HG03469 (cell line): ENCODE measurements around the gene TSPAN15.
A peak's percentile ranks its signal among the peaks of the same experiment; 100 is the strongest.

Experiments used
- ATAC-seq: cut with Tn5 transposase; IDR thresholded peaks from one replicate; pipeline ENCODE4 v1.9.1; 2021; ENCODE audit warnings: mild to moderate bottlenecking, moderate library complexity, moderate number of reproducible peaks; ENCODE audit not compliant: unreplicated experiment

TSPAN15 gene

GRCh38 chr10:69451209-69451783 lies at the start of gene TSPAN15:
Gene TSPAN15 (plus strand): TSS chr10:69451465. CDS start chr10:69451595, 130 bp downstream.
- ATAC-seq = peak; percentile 72

- ATAC-seq = no peak
Observed at GRCh38 chr10:69402386-69402785, 48.9 kb upstream of the TSPAN15 start.

- no peak for ATAC-seq
Observed at GRCh38 chr10:69403066-69403465, 48.2 kb upstream of the TSPAN15 start.

GRCh38 chr10:69403519-69403918 lies 47.7 kb upstream of the TSPAN15 start:
- ATAC-seq = no peak

- no peak for ATAC-seq
Observed at GRCh38 chr10:69404786-69405185, 46.5 kb upstream of the TSPAN15 start.

- no peak for ATAC-seq
Observed at GRCh38 chr10:69405221-69405620, 46.0 kb upstream of the TSPAN15 start.

GRCh38 chr10:69406302-69406811 lies 44.9 kb upstream of the TSPAN15 start:
- no peak for ATAC-seq

GRCh38 chr10:69406816-69407580 lies 44.3 kb upstream of the TSPAN15 start:
- no peak for ATAC-seq

GRCh38 chr10:69407621-69408301 lies 43.5 kb upstream of the TSPAN15 start:
- no peak for ATAC-seq

GRCh38 chr10:69408318-69409175 lies 42.7 kb upstream of the TSPAN15 start:
- peak; percentile 70 for ATAC-seq

- no peak for ATAC-seq
Observed at GRCh38 chr10:69409176-69409495, 42.1 kb upstream of the TSPAN15 start.

GRCh38 chr10:69409968-69410367 lies 41.3 kb upstream of the TSPAN15 start:
- no peak for ATAC-seq

- no peak for ATAC-seq
Observed at GRCh38 chr10:69410487-69410886, 40.8 kb upstream of the TSPAN15 start.

GRCh38 chr10:69411476-69411875 lies 39.8 kb upstream of the TSPAN15 start:
- ATAC-seq = no peak

GRCh38 chr10:69412232-69412790 lies 39.0 kb upstream of the TSPAN15 start:
- no peak for ATAC-seq

GRCh38 chr10:69413221-69413865 lies 37.9 kb upstream of the TSPAN15 start:
- ATAC-seq = no peak

- ATAC-seq = no peak
Observed at GRCh38 chr10:69414036-69415018, 36.9 kb upstream of the TSPAN15 start.

GRCh38 chr10:69415049-69415448 lies 36.2 kb upstream of the TSPAN15 start:
- no peak for ATAC-seq

GRCh38 chr10:69415951-69416350 lies 35.3 kb upstream of the TSPAN15 start:
- no peak for ATAC-seq
